Stimulated activated CD8-positive, alpha-beta memory T cell treated with anti-CD3 and anti-CD28 coated beads, Interleukin-15, amount 100 ng/mL, for 4 hours (primary cell): ENCODE measurements around the gene PRKCB.
"Not testable (repeated sequence)": the region's sequence is repeated elsewhere in the genome, so short reads cannot be mapped to it uniquely, and the experiment has no call there.

ENCODE experiments used
- DNase-seq, 2 donors: peaks; one replicate each; pipeline ENCODE4 v3.0.0-alpha.2; 2020; ENCODE audit warnings: low read depth in 2 of 2

The PRKCB gene

GRCh38 chr16:23902748-23903414, 67.1 kb downstream of the PRKCB start:
- DNase-seq = no peak

GRCh38 chr16:23905027-23905426, 69.2 kb downstream of the PRKCB start:
- no peak for DNase-seq

GRCh38 chr16:23907457-23907902, 71.7 kb downstream of the PRKCB start:
- no peak for DNase-seq

- no peak for DNase-seq
Observed at GRCh38 chr16:23907903-23908302, 72.1 kb downstream of the PRKCB start.

GRCh38 chr16:23908790-23909189, 73.0 kb downstream of the PRKCB start:
- no peak for DNase-seq

GRCh38 chr16:23909792-23910418, 74.1 kb downstream of the PRKCB start:
- DNase-seq = no peak

GRCh38 chr16:23914946-23915530, 79.3 kb downstream of the PRKCB start:
- no peak for DNase-seq

- not testable (repeated sequence) for DNase-seq
Observed at GRCh38 chr16:23916552-23916951, 80.8 kb downstream of the PRKCB start.

GRCh38 chr16:23917621-23918020, 81.8 kb downstream of the PRKCB start:
- DNase-seq = no peak

GRCh38 chr16:23920446-23920845, 84.7 kb downstream of the PRKCB start:
- DNase-seq = no peak

GRCh38 chr16:23920899-23921298, 85.1 kb downstream of the PRKCB start:
- no peak for DNase-seq

GRCh38 chr16:23922406-23922805, 86.6 kb downstream of the PRKCB start:
- no peak for DNase-seq

GRCh38 chr16:23924128-23924527, 88.3 kb downstream of the PRKCB start:
- DNase-seq = no peak

- DNase-seq = no peak
Observed at GRCh38 chr16:23927796-23928195, 92.0 kb downstream of the PRKCB start.

GRCh38 chr16:23929237-23929636, 93.5 kb downstream of the PRKCB start:
- no peak for DNase-seq

GRCh38 chr16:23929856-23930255, 94.1 kb downstream of the PRKCB start:
- DNase-seq = no peak

GRCh38 chr16:23930791-23931190, 95.0 kb downstream of the PRKCB start:
- no peak for DNase-seq

GRCh38 chr16:23931199-23931598, 95.4 kb downstream of the PRKCB start:
- DNase-seq = no peak

- not testable (repeated sequence) for DNase-seq
Observed at GRCh38 chr16:23933650-23934049, 97.9 kb downstream of the PRKCB start.

GRCh38 chr16:23934610-23935236, 98.9 kb downstream of the PRKCB start:
- DNase-seq = no peak

GRCh38 chr16:23940111-23940510, 104.3 kb downstream of the PRKCB start:
- DNase-seq = no peak

GRCh38 chr16:23941025-23941424, 105.2 kb downstream of the PRKCB start:
- no peak for DNase-seq
